VCaP (cell line): ENCODE results near the gene ZCCHC24.

Source experiments
- H3K27ac ChIP-seq: fragments of 450-650 bp; 2 replicates; pipeline ENCODE4 v1.5.1; 2017
- TF ChIP-seq, protein P1 (sequence below): fragments of 450-650 bp; conservative IDR thresholded peaks from 2 replicates; pipeline ENCODE4 v1.5.1; 2017; ENCODE audit warnings: mild to moderate bottlenecking, moderate library complexity

ZCCHC24 gene

DNA sequence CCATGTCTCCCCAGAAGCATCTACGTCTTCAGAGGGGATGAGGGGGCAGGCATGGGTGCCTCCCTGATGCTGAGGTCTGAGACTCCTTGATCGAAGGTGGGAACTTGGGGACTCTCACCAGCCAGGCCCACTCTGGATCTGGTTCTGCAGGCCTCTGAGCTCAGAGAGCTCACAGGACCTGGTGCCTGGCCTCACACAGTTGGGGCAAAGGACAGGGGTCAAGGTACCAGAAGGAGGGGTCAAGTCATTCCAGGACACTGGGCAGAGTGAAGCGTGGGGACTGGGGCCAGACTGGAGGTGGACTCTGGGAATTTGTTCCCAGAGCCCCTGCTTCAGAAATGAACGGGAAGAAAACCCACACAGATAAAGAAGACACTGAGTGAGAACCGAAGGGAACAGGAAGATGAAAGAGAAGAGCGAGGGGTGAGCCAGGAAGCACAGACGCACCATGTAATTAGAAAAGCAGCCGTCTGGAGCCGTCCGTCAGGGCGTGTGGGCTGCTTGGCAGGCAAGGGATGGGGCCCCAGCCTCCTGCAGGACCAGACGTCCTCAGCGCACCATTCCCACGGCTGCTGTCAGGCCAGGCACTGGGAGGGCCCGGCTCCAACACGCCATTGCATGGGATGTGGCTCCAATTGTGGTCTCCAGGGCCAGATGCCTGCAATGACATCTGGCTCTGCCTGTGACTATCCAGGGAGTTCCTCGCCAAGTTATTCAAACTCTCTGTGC, 47.7 kb downstream of the ZCCHC24 start:
- no peak overlapping the region for H3K27ac ChIP-seq
- TF ChIP-seq, protein P1, sequence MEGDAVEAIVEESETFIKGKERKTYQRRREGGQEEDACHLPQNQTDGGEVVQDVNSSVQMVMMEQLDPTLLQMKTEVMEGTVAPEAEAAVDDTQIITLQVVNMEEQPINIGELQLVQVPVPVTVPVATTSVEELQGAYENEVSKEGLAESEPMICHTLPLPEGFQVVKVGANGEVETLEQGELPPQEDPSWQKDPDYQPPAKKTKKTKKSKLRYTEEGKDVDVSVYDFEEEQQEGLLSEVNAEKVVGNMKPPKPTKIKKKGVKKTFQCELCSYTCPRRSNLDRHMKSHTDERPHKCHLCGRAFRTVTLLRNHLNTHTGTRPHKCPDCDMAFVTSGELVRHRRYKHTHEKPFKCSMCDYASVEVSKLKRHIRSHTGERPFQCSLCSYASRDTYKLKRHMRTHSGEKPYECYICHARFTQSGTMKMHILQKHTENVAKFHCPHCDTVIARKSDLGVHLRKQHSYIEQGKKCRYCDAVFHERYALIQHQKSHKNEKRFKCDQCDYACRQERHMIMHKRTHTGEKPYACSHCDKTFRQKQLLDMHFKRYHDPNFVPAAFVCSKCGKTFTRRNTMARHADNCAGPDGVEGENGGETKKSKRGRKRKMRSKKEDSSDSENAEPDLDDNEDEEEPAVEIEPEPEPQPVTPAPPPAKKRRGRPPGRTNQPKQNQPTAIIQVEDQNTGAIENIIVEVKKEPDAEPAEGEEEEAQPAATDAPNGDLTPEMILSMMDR, result no peak

DNA sequence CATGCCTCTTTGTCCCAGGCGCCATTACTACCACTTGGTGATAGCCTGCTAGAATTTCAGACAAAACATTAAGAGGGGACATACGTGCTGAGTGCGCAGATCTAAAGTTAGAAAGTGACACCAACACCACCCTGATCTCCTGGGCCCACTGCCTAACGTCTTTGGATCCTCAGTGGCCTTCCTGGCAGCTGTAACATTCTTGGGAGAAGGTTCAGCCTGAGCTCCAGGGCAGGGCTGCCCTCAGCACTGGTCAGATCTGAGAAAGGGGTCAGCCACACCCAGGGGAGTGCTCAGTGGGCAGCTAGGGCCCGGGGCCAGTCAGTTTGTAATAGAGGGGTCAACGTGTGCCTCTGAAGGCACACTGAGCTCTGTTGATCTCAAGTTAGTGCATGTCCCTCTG, 48.4 kb downstream of the ZCCHC24 start:
- no peak overlapping the region for H3K27ac ChIP-seq

DNA sequence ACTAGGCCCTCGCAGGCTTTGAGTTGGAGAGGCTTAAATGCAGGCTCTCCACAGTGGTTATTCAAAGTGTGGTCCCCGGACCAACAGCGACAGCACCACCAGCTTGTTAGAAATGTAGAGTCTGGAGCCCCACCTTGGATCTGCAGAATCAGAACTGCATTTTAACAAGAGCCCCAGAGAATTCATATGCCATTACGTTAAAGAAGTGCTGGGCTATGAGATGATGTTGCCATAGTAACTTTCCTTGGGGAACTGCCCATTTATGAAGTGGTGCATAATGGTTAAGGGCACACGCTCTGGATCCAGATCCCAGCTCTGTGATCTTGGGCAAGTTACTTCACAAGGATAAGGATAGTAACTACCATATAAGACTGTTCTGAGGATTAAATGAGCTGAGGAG, 48.9 kb downstream of the ZCCHC24 start:
- H3K27ac ChIP-seq, result no peak overlapping the region
- TF ChIP-seq, protein P1, result no peak

More for the DNA sequence above, 48.4 kb downstream of the ZCCHC24 start:
- TF ChIP-seq, protein P1, result no peak

DNA sequence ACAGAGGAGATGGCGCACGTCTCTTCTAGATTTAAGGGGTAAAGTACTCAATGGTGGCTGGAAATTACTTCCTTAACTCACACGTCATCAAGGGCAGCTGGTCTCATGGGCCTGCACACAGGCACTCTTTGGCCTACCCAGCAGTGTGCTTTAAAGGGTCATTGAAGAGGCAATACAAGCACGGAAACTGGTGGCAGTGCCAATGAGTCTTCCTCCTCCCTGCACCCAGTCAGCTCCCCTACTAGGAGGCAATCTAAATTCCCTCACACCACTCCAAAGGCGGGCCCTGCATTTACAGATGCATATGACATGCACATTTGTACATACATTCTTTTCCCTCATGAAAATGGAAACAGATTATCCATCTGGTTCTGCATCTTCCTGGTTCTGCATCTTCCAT, 50.8 kb downstream of the ZCCHC24 start:
- H3K27ac ChIP-seq, result no peak overlapping the region
- TF ChIP-seq, protein P1, result no peak

DNA sequence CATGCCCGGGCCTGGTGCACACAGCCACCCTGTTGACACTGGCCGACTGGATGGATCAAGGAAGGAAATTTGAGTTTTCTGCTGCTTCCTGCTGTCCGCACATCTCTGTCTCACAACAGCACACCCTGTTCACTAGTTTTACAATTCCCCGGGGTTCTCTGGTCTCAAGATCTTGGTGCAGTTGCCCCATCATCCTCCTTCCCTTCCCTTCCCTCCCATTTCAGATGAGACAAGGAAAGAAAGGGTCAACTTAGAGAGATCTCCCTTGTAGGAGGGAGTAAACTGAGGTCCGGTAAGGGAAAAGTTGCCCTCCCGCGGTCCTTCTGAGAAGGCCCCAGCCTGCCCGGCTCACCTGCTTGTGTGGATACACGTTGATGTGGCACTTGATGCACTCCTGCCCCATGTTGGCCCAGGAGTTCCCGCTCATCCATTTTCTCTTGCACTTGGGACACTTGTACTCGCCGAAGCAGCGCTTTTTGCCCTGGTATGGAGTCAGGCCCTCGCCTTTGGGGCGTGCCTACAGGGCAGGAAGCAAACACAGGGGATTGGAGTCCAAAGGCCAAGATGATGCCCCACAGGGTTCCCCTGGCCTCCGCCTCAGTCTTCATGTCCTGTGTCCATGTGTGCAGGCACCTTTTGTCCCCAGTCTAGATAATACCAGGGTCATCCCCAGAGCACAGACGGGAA, 51.4 kb downstream of the ZCCHC24 start:
- TF ChIP-seq, protein P1, result no peak
- H3K27ac ChIP-seq, result no peak overlapping the region

DNA sequence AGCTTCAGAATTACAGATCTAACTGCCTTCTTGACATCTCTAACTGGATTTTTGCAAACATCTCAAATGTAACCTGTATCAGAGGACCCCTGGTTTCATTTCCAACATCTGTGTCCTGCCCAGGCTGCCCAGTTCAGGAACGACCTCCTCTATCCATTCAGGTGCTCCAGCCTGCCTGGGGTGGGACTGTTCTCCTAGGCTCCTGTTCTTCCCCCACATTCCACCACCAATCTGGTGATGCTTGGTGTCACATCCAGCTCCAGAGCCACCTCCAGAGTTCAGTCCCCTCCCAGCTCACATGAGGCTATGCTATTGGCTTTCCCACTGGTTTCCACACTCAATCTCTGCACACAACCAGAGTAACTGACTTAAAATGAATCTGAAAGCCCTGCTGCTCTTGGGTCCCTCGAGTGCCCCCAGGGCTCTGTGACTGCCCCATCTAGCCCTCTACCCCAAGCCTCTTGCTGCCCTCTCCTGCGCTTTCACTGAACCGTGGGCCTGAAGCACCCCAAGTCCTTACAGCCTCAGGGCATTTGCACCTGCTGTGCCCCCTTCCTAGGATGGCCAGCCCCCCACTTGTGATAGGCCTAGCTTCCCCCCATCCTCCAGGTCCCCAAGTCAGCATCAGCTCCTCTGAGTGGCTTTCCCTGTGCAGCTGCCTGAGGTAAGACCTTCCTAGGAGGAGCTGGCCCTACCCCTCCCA, 52.1 kb downstream of the ZCCHC24 start:
- TF ChIP-seq, protein P1, result no peak
- H3K27ac ChIP-seq, result no peak overlapping the region

DNA sequence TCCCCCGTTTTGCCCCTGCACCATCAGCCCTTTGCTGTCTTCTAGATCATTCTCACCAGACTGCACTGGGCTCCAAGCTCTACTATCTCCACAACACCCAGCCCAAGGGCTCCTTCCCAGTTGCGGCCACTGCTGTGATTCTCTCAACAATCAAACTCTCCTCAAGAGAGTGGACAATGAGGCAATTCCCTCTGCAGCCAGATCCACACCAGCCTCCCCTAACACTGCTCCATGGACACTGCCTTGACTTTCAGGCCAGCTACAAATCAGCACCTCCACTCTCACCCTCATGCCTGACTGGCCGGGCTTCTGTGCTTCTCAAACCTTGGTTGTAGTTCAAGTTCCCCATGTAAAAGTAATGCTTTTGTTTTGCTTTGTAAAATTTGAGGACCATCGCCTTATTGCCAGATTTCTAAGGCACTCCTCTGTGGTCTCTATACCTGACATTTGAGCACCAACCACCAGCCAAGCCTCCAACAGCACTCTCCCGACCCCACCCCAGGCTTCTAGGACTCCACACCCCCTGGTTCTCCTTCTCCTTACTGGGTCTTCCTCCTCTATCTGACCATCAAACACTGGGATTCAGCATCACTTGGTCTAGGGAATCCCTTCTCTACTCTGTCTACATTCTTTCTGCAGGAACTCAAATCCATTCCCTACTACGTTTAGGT, 52.8 kb downstream of the ZCCHC24 start:
- TF ChIP-seq, protein P1, result no peak
- H3K27ac ChIP-seq, result no peak overlapping the region
